Stimulated activated CD8-positive, alpha-beta memory T cell treated with anti-CD3 and anti-CD28 coated beads, Interleukin-12 subunit alpha, Interleukin-12 subunit beta, amount 100 ng/mL, for 24 hours (primary cell): ENCODE measurements around the gene RACK1.
A peak's percentile ranks its signal among the peaks of the same experiment; 100 is the strongest.

Experiments
- DNase-seq: peaks from one replicate; pipeline ENCODE4 v3.0.0-alpha.2; 2020; ENCODE audit errors: extremely low read depth

RACK1 gene

GRCh38 chr5:181259974-181260719, 16.4 kb upstream of the RACK1 start:
- DNase-seq, result no peak

GRCh38 chr5:181259283-181259682, 15.6 kb upstream of the RACK1 start:
- DNase-seq, result no peak

GRCh38 chr5:181258576-181258975, 14.9 kb upstream of the RACK1 start:
- no peak for DNase-seq

GRCh38 chr5:181255836-181256578, 12.3 kb upstream of the RACK1 start:
- DNase-seq, result no peak

GRCh38 chr5:181255276-181255675, 11.6 kb upstream of the RACK1 start:
- DNase-seq, result no peak

GRCh38 chr5:181248277-181248676, 4.6 kb upstream of the RACK1 start:
- DNase-seq, result no peak

GRCh38 chr5:181246276-181247049, 2.8 kb upstream of the RACK1 start:
- DNase-seq, result peak; percentile 70

GRCh38 chr5:181245427-181246275, 1.9 kb upstream of the RACK1 start:
- no peak for DNase-seq

- no peak for DNase-seq
Observed at GRCh38 chr5:181243018-181243563, 615 bp downstream of the RACK1 start.

- no peak for DNase-seq
Observed at GRCh38 chr5:181242031-181242451, 1.7 kb downstream of the RACK1 start.

- DNase-seq, result no peak
Observed at GRCh38 chr5:181241393-181241975, 2.2 kb downstream of the RACK1 start.

- no peak for DNase-seq
Observed at GRCh38 chr5:181239062-181239663, 4.5 kb downstream of the RACK1 start.

GRCh38 chr5:181237729-181238385, 5.8 kb downstream of the RACK1 start:
- DNase-seq, result no peak

- no peak for DNase-seq
Observed at GRCh38 chr5:181236954-181237641, 6.6 kb downstream of the RACK1 start.

- DNase-seq, result no peak
Observed at GRCh38 chr5:181236471-181236870, 7.2 kb downstream of the RACK1 start.

GRCh38 chr5:181235689-181236366, 7.9 kb downstream of the RACK1 start:
- no peak for DNase-seq

GRCh38 chr5:181235323-181235688, 8.4 kb downstream of the RACK1 start:
- DNase-seq, result no peak

- no peak for DNase-seq
Observed at GRCh38 chr5:181234455-181235306, 9.0 kb downstream of the RACK1 start.
